Peyer's patch (tissue), 4 donors: ENCODE results near the gene ARNT2. TPM values are rescaled to one million over a fixed set of nuclear protein-coding genes. Genes with fewer than 3 reads are reported as not detected.

ENCODE experiments used
- DNase-seq, 3 donors: peaks; one replicate each; pipeline ENCODE4 v3.0.0-alpha.2; 2017 to 2019
- H3K27ac ChIP-seq, 4 donors: fragments of 200-600 bp; sonication (generic); one replicate each; pipeline ENCODE4 v1.5.1; 2016 to 2019
- H3K27me3 ChIP-seq, 2 donors: fragments of 200-600 bp; sonication (generic); one replicate each; pipeline ENCODE4 v1.5.1; 2019
- H3K36me3 ChIP-seq, 3 donors: fragments of 200-600 bp; sonication (generic); one replicate each; pipeline ENCODE4 v1.5.1; 2016 to 2019
- H3K4me1 ChIP-seq, 4 donors: fragments of 200-600 bp; sonication (generic); one replicate each; pipeline ENCODE4 v1.5.1; 2016 to 2019
- H3K4me3 ChIP-seq, 4 donors: fragments of 200-600 bp; sonication (generic); 1 replicate in 3 of 4; 2 replicates in 1 of 4; pipeline ENCODE4 v1.5.1; 2016 to 2019; ENCODE audit warnings: mild to moderate bottlenecking in 1 of 4
- H3K9me3 ChIP-seq, 4 donors: fragments of 200-600 bp; sonication (generic); one replicate each; pipeline ENCODE4 v1.5.1; 2016 to 2019; ENCODE audit warnings: mild to moderate bottlenecking in 1 of 4
- POLR2A ChIP-seq, 2 donors: fragments of 450-650 bp; IDR thresholded peaks; one replicate each; pipeline ENCODE4 v1.5.1; 2017; ENCODE audit warnings: antibody characterized with exemption in 2 of 2, mild to moderate bottlenecking in 2 of 2, moderate library complexity in 2 of 2
- total RNA-seq, 4 donors: library from RNA; depleted of rRNA; stranded (reverse); fragments of >200 nt; gene quantifications; one replicate each; pipeline ENCODE4 v1.1.0, GENCODE V29; 2016
- TF ChIP-seq, protein P1 (sequence below), 6 experiments: fragments of 450-650 bp in 4 of 6; fragments of 200-600 bp in 2 of 6; sonication (generic) in 1 of 6; IDR thresholded peaks; one replicate each; pipeline ENCODE4 v1.5.1; 2017 to 2019; ENCODE audit warnings: antibody characterized with exemption in 6 of 6, mild to moderate bottlenecking in 3 of 6, moderate library complexity in 1 of 6

Gene ARNT2
- total RNA-seq, 4 donors from 2014 or later, result 2.5 to 10.3 (median 4.5) TPM

DNA sequence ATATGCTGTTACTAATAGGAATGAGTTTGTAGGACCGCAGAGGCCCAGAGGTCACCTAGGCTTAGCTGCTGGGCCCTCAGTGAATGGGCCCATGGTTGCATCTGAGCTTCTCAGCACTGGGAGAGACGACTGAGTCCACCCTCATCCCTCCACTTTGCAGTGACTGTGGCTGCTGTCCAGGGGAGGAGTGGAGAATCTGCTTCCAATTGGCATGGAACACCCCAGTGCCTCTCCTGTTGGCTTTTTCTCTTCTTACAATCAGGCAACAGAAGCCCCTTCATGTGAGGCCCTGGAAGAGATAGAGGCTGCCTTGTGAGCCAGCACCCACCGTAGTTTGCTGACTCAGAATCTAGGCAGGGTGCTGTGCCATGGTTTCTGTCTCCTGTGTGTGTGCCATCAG is 55.6 kb downstream of the ARNT2 start:
- Histone ChIP-seq H3K27me3 (no peaks in the 10 kb centered on the region), H3K4me3 (no peak overlapping the region), H3K27ac (no peak overlapping the region), H3K4me1 (peaks cover 0 to 8% (median 0%) of the 10 kb centered on the region in 4 donors), H3K36me3 (no peaks in the 10 kb centered on the region), H3K9me3 (no peaks in the 10 kb centered on the region)
- no peak for TF ChIP-seq POLR2A (IDR thresholded peaks at IDR 0.05)
- TF ChIP-seq, protein P1, sequence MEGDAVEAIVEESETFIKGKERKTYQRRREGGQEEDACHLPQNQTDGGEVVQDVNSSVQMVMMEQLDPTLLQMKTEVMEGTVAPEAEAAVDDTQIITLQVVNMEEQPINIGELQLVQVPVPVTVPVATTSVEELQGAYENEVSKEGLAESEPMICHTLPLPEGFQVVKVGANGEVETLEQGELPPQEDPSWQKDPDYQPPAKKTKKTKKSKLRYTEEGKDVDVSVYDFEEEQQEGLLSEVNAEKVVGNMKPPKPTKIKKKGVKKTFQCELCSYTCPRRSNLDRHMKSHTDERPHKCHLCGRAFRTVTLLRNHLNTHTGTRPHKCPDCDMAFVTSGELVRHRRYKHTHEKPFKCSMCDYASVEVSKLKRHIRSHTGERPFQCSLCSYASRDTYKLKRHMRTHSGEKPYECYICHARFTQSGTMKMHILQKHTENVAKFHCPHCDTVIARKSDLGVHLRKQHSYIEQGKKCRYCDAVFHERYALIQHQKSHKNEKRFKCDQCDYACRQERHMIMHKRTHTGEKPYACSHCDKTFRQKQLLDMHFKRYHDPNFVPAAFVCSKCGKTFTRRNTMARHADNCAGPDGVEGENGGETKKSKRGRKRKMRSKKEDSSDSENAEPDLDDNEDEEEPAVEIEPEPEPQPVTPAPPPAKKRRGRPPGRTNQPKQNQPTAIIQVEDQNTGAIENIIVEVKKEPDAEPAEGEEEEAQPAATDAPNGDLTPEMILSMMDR (IDR thresholded peaks at IDR 0.05), result no peak
- no peak for DNase-seq

DNA sequence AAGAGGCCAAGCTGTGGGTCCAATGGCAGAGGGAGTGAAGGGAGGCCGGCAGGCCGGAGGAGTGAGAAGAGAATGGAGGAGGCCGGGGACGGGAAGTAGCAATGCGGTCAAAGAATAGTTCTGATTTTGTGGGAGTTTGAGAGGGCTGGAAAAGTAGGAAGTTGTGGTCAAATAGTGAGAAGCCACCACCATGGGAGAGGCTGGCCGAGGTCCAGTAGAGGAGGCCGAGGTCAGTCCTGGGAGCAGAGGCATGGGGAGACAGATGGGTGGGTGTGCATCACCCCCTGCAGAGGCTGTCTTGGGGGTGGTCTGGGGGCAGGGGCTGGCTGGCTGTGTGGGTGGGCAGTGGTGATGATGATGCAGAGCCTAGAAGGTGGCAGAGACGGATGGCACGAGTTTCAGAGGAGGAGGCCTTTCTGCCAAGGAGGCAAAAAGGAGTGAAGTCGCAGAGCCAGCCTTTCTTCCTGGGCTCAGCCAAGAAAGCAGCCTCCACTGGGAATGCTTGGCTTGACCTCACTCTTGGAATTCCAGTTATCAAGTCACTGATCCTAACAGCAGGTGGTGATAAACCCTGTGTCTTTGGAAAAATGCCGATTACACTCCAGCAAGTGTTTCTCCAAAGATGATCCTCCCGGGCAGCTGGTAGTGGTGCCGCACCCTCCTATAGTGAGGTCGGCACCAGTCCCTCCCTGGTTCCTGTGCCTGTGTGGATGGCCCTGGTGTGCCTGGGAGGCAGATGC is 57.3 kb downstream of the ARNT2 start:
- no peak for DNase-seq

DNA sequence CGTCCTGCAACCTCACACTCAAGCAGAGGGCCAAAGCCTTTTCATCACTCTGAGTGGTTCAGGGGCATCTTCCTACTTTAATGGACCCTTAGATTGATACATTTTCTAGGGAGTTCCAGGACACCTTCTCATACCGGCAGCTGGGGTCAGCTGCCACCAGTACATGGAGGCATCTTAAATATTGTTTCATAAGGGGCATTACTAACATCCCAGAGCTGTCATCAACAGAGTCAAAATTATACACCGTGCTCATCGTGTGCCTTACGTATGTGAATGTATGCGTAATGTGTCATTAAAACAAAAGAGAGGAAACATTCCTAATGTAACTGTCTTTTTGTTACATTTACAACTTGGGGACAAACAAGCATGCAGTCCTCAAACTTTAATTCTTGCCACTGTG is 57.9 kb downstream of the ARNT2 start:
- Histone ChIP-seq H3K27me3 (no peaks in the 10 kb centered on the region), H3K9me3 (no peaks in the 10 kb centered on the region), H3K36me3 (no peaks in the 10 kb centered on the region), H3K27ac (no peak overlapping the region), H3K4me3 (no peak overlapping the region), H3K4me1 (no peaks in the 10 kb centered on the region)
- DNase-seq, result no peak
- TF ChIP-seq, protein P1 (IDR thresholded peaks at IDR 0.05), result no peak
- TF ChIP-seq POLR2A (IDR thresholded peaks at IDR 0.05), result no peak

More for the DNA sequence above, 57.3 kb downstream of the ARNT2 start:
- no peaks in the 10 kb centered on the region for H3K9me3 ChIP-seq
- TF ChIP-seq, protein P1 (IDR thresholded peaks at IDR 0.05), result no peak
- TF ChIP-seq POLR2A (IDR thresholded peaks at IDR 0.05), result no peak
- H3K4me3 ChIP-seq, result no peak overlapping the region
- H3K27ac ChIP-seq, result no peak overlapping the region
- no peaks in the 10 kb centered on the region for H3K27me3 ChIP-seq
- H3K4me1 ChIP-seq, result peaks cover 0 to 3% (median 0%) of the 10 kb centered on the region in 4 donors
- H3K36me3 ChIP-seq, result no peaks in the 10 kb centered on the region

DNA sequence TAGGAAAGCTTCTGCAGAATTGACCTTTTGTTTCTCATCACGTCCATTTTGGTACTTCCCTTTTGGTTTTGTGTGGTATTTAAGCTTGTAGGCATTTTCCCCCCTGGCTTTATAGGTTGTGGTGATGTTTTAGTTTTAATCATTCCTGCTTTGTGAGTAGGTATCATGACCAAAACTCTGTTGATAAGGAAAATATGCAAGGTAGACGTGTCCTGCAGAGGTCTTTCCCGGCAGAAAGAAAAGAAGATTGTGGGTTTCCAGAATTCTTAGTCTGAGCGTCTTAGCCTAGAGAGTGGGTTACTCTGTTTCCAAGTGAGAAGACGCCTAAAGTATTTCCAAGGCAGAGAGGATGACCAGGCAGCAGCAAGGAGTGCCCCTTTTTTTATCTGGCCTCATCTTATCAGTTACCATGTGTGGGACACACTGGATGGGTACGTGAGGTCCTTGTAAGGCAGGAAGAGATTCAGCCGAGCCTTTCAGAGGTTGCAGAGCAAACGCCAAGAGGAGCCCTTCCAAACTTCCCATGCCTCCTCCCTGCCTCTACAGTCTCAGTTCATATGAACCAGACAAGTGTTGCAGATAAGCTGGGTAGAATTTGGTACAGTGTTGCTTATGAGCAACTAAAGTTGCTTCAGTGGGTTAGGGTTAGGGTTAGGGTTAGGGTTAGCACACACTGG is 58.8 kb downstream of the ARNT2 start:
- TF ChIP-seq POLR2A (IDR thresholded peaks at IDR 0.05), result no peak
- TF ChIP-seq, protein P1 (IDR thresholded peaks at IDR 0.05), result no peak
- H3K4me3 ChIP-seq, result no peak overlapping the region
- H3K27ac ChIP-seq, result no peak overlapping the region
- no peaks in the 10 kb centered on the region for H3K36me3 ChIP-seq
- no peak for DNase-seq
- no peaks in the 10 kb centered on the region for H3K4me1 ChIP-seq
- H3K27me3 ChIP-seq, result no peaks in the 10 kb centered on the region
- no peaks in the 10 kb centered on the region for H3K9me3 ChIP-seq

DNA sequence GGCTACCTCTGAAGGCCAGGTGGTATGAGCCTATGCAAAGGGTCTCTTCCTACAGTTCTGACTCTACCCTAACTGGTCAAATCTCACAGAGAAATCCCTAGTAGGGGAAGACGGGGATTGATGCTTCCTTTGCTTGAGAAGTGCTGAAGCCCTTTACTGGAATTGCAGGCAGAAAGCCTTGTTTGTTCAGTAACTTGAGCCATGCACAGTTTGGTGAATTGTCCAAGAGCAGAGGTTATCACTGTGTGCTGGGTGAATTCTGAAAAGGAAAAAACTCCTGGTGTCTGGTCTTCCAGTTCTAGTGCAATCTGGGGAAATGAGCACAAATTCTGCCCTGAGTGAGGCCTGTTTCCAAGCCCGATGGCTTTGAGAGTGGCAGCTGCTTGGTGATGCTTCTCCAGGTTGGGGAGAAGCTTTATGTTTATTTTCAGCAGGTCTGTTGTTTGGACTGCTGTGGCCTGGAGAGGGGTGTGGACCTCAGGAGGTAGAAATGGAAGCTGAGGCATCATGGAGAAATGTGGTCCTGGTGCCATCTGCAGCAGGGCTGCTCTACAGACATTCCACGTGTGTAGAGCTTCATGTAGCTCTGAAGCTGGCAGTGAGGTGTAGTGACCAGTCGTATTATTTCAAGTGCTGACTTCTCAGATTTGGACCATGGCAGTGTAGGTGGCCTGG is 60.9 kb downstream of the ARNT2 start:
- Histone ChIP-seq H3K27me3 (no peaks in the 10 kb centered on the region), H3K9me3 (no peaks in the 10 kb centered on the region), H3K27ac (no peak overlapping the region), H3K4me3 (no peak overlapping the region), H3K4me1 (no peaks in the 10 kb centered on the region), H3K36me3 (no peaks in the 10 kb centered on the region)
- TF ChIP-seq POLR2A (IDR thresholded peaks at IDR 0.05), result no peak
- TF ChIP-seq, protein P1 (IDR thresholded peaks at IDR 0.05), result no peak
- DNase-seq, result no peak
